Endodermal cell (in vitro differentiated cells): Measurements from ENCODE around the gene CORO7. TPM values are rescaled to one million over a fixed set of nuclear protein-coding genes. Genes with fewer than 3 reads are reported as not detected.

Source experiments
- total RNA-seq, 2 donors: library from RNA; stranded (reverse); fragmentation: NEBNext Ultra II Directional in 1 of 2; extraction: Animal tissue kit (Norgen Biotek cat#: 25700) in 1 of 2; gene quantifications; 2 replicates in 1 of 2; 3 replicates in 1 of 2; pipeline ENCODE4 v1.2.1, GENCODE V29; 2021

The CORO7 gene
- total RNA-seq, 2 donors from 2014 or later = 32.5 to 37.5 TPM

Other genes starting within 250 kb of the CORO7 start
- not detected for gene SRL, start 174.5 kb downstream of the CORO7 start, total RNA-seq
- gene TFAP4, start 143.6 kb downstream of the CORO7 start, total RNA-seq = 10 to 100 TPM; 28.2 to 30.1 TPM
- 10 to 100 TPM in 1 of 2 donors, 1 to 10 TPM in 1; 9.1 to 13.2 TPM for gene GLIS2, start 100.5 kb downstream of the CORO7 start, total RNA-seq
- 10 to 100 TPM; 57.7 to 66.2 TPM for gene PAM16, start 65.3 kb downstream of the CORO7 start, total RNA-seq
- gene VASN, start 44.7 kb downstream of the CORO7 start, total RNA-seq = 10 to 100 TPM; 10.4 to 12.1 TPM
- gene DNAJA3, start 9.3 kb upstream of the CORO7 start, total RNA-seq = 10 to 100 TPM; 37.4 to 38.5 TPM
- 10 to 100 TPM; 56.9 to 75.2 TPM for gene NMRAL1, start 58.0 kb upstream of the CORO7 start, total RNA-seq
- 10 to 100 TPM; 26.3 to 27.7 TPM for gene HMOX2, start 59.8 kb upstream of the CORO7 start, total RNA-seq
- gene CDIP1, start 122.2 kb upstream of the CORO7 start, total RNA-seq = 10 to 100 TPM; 41.8 to 64.4 TPM
- gene C16orf96, start 139.7 kb upstream of the CORO7 start, total RNA-seq = 1 to 10 TPM; 1.5 to 1.6 TPM
- gene UBALD1, start 198.3 kb upstream of the CORO7 start, total RNA-seq = 10 to 100 TPM; 46.8 to 49.6 TPM
- 10 to 100 TPM; 66.9 to 71.4 TPM for gene MGRN1, start 208.2 kb upstream of the CORO7 start, total RNA-seq